ENCODE measurements around the gene FAM83F. TPM values are rescaled to one million over a fixed set of nuclear protein-coding genes. Genes with fewer than 3 reads are reported as not detected.
"Not testable (repeated sequence)": the region's sequence is repeated elsewhere in the genome, so short reads cannot be mapped to it uniquely, and the experiment has no call there.

FAM83F gene
- total and polyA plus RNA-seq, 10 of the 15 experiments (the other 5 are each of a cell fraction or from before 2014, with no cell fraction given), result 0.01 to 0.05 (median 0.01) TPM; not detected in 7

DNA sequence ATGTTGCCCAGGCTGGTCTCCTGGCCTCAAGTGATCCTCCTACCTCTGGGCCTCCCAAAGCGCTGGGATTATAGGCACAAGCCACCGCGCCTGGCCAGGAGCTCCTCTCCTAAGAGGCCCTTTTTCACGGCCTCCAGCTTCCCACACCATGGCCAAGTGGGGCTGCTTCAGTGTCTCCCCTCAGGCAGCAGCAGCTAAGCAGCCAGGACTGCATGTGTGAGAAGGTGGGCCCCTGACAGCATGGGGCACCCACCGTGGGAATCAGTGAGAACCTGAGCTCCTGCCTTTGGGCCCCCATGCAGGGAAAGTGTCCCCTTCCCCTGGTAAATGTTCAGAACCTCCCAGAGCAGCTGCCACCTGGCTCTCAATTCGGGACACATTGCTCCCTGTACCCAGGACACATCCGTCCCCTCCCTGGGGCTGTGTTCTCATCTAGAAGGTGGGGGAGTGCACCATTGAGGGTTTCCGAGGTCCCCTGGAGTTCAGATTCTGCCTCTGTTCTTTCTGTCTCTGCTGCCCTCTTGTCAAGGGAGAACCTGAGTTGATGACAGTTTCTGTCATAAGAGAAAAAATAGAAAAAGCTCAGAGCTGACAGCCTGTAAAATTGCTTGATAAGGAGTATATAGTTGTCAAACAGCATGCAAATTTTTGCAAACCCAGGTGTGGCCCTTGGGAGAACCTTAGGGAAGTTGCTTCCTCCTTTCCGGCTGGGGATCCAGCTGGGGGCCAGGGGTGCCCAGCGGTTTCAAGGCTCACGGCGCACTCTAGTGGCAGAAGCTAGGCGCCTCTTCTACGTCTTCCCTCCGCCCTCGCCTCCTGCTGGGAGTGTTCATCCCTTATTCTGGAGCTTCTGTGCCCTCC lies 29.7 kb downstream of the FAM83F start (continued):
- TF ChIP-seq, protein P1, sequence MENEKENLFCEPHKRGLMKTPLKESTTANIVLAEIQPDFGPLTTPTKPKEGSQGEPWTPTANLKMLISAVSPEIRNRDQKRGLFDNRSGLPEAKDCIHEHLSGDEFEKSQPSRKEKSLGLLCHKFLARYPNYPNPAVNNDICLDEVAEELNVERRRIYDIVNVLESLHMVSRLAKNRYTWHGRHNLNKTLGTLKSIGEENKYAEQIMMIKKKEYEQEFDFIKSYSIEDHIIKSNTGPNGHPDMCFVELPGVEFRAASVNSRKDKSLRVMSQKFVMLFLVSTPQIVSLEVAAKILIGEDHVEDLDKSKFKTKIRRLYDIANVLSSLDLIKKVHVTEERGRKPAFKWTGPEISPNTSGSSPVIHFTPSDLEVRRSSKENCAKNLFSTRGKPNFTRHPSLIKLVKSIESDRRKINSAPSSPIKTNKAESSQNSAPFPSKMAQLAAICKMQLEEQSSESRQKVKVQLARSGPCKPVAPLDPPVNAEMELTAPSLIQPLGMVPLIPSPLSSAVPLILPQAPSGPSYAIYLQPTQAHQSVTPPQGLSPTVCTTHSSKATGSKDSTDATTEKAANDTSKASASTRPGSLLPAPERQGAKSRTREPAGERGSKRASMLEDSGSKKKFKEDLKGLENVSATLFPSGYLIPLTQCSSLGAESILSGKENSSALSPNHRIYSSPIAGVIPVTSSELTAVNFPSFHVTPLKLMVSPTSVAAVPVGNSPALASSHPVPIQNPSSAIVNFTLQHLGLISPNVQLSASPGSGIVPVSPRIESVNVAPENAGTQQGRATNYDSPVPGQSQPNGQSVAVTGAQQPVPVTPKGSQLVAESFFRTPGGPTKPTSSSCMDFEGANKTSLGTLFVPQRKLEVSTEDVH (IDR thresholded peaks at IDR 0.05; ENCODE audit: low read depth, partially characterized antibody), result no peak
- TF ChIP-seq TARDBP (IDR thresholded peaks at IDR 0.05; ENCODE audit: borderline replicate concordance) (no peak), ASH2L (IDR thresholded peaks at IDR 0.05; ENCODE audit: borderline replicate concordance, low read depth) (no peak), SMARCA5 (IDR thresholded peaks at IDR 0.05) (no peak)
- TF ChIP-seq, protein P2, sequence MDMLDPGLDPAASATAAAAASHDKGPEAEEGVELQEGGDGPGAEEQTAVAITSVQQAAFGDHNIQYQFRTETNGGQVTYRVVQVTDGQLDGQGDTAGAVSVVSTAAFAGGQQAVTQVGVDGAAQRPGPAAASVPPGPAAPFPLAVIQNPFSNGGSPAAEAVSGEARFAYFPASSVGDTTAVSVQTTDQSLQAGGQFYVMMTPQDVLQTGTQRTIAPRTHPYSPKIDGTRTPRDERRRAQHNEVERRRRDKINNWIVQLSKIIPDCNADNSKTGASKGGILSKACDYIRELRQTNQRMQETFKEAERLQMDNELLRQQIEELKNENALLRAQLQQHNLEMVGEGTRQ (IDR thresholded peaks at IDR 0.05; ENCODE audit: borderline replicate concordance, low read depth, low read length), result no peak

DNA sequence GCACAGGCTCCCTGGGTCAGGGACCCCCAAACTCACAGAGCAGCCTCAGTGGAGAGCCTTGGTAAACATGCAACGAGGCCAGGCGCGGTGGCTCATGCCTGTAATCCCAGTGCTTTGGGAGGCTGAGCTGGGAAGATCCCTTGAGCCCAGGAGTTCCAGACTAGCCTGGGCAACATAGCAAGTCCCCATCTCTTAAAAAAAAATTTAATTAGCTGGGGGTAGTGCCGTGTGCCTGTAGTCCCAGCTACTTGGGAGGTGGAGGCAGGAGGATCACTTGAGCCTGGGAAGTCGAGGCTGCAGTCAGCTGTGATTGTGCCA lies 30.3 kb downstream of the FAM83F start:
- intact Hi-C loops (cut with micrococcal nuclease; ENCODE audit: unreplicated experiment), result loop anchor here (10.0 kb wide), 1 partner anchor 90 kb away; no protein-coding TSS in a partner anchor

More for the DNA sequence above, 30.3 kb downstream of the FAM83F start:
- not testable (repeated sequence) for H2AFZ ChIP-seq (ENCODE audit: control insufficient read depth, low read depth, low read length); H3K9me3 ChIP-seq (replicated peaks; ENCODE audit: control insufficient read depth, insufficient read depth, low read length); H3K9ac ChIP-seq (ENCODE audit: control insufficient read depth, insufficient read depth, low read length); H3K4me2 ChIP-seq (ENCODE audit: control insufficient read depth, insufficient read depth); FAIRE-seq; H3K36me3 ChIP-seq (ENCODE audit: control insufficient read depth in 2 of 2, insufficient read depth in 2 of 2, low read length in 1 of 2); DNase-seq (ENCODE audit: low read depth, low spot score); H3K79me2 ChIP-seq (ENCODE audit: control insufficient read depth, insufficient read depth, low read length); H3K27me3 ChIP-seq (replicated peaks in 1 of 2; ENCODE audit: control insufficient read depth in 2 of 2, insufficient read depth in 2 of 2, low read length in 1 of 2); ATAC-seq; BruUV-seq (replicated peaks); H4K20me1 ChIP-seq (ENCODE audit: control insufficient read depth, insufficient read depth); H3K4me3 ChIP-seq; H3K4me1 ChIP-seq (ENCODE audit: control insufficient read depth, insufficient read depth, low read length); H3K27ac ChIP-seq (ENCODE audit: control insufficient read depth, insufficient read depth)
- in situ Hi-C loops (cut with MboI), result loop anchor here (5.0 kb wide), 1 partner anchor 483 kb away; no protein-coding TSS in a partner anchor
- ChIA-PET RAD21 (ENCODE audit: unreplicated experiment) (interaction anchor here (0.7 to 4.1 kb wide), 47 partner anchors 8 to 874 kb away, joined by 3 to 48 read pairs (median 5); partner anchors contain the start of genes ADSL, GRAP2, MIEF1 and RPS19BP1), POLR2A (interaction anchor here (1.0 kb wide), 1 partner anchor 486 kb away, joined by 3 read pairs; no protein-coding TSS in a partner anchor), SMC1A (ENCODE audit: uncharacterized antibody, unreplicated experiment) (interaction anchor here (0.7 to 3.6 kb wide), 51 partner anchors 11 to 531 kb away, joined by 3 to 31 read pairs (median 4); partner anchors contain the start of genes ATF4, RPS19BP1 and TMA7B), CTCF (interaction anchor here (0.6 to 6.6 kb wide), 88 partner anchors 9 to 874 kb away, joined by 3 to 157 read pairs (median 5); partner anchors contain the start of genes RPL3 and TNRC6B)
- 7% methylated on average over 5 of the region's 5 CpGs for WGBS (ENCODE audit: insufficient coverage, insufficient replicate concordance, low lambda C conversion rate, missing lambda C conversion rate)

Data from GM12878 (cell line).